Activated T-helper 2 cell treated with anti-CD3 and anti-CD28 coated beads, Interferon-gamma antibody, Interleukin-2, Interleukin-4, amounts not matched to agents 10 μg/mL and 5 μg/mL and 100 μg/mL, durations not matched to agents 14 hours and 24 hours and 36 hours (primary cell): ENCODE measurements around the gene HAPLN3. TPM values are rescaled to one million over a fixed set of nuclear protein-coding genes. Genes with fewer than 3 reads are reported as not detected.
A peak's percentile ranks its signal among the peaks of the same experiment; 100 is the strongest.

Experiments
- DNase-seq: peaks from one replicate; pipeline ENCODE4 v3.0.0; 2021; ENCODE audit warnings: low spot score
- H3K27ac Mint-ChIP-seq: one replicate; pipeline ENCODE4 v1.8.0; 2021; ENCODE audit warnings: mixed read lengths
- H3K27me3 Mint-ChIP-seq: one replicate; pipeline ENCODE4 v1.8.0; 2021; ENCODE audit warnings: low read depth, mixed read lengths
- H3K36me3 Mint-ChIP-seq: one replicate; pipeline ENCODE4 v1.8.0; 2021; ENCODE audit warnings: low read depth, mixed read lengths
- H3K4me1 Mint-ChIP-seq: one replicate; pipeline ENCODE4 v1.8.0; 2021; ENCODE audit warnings: low read depth, mixed read lengths
- H3K4me3 Mint-ChIP-seq: one replicate; pipeline ENCODE4 v1.8.0; 2021; ENCODE audit warnings: low read depth, mild to moderate bottlenecking, moderate library complexity, mixed read lengths
- H3K9me3 Mint-ChIP-seq: one replicate; pipeline ENCODE4 v1.8.0; 2021; ENCODE audit warnings: mixed read lengths
- intact Hi-C: fragments of 100-400 bp; cut with micrococcal nuclease; formaldehyde crosslinking; loops from one replicate; pipeline ENCODE4 v1.15.1; 2023
- total RNA-seq: library from RNA; stranded (reverse); gene quantifications from 2 replicates; pipeline ENCODE4 v1.2.3, GENCODE V29; 2022

The HAPLN3 gene
- total RNA-seq, 1 donor from 2014 or later: 71.4 TPM

DNA sequence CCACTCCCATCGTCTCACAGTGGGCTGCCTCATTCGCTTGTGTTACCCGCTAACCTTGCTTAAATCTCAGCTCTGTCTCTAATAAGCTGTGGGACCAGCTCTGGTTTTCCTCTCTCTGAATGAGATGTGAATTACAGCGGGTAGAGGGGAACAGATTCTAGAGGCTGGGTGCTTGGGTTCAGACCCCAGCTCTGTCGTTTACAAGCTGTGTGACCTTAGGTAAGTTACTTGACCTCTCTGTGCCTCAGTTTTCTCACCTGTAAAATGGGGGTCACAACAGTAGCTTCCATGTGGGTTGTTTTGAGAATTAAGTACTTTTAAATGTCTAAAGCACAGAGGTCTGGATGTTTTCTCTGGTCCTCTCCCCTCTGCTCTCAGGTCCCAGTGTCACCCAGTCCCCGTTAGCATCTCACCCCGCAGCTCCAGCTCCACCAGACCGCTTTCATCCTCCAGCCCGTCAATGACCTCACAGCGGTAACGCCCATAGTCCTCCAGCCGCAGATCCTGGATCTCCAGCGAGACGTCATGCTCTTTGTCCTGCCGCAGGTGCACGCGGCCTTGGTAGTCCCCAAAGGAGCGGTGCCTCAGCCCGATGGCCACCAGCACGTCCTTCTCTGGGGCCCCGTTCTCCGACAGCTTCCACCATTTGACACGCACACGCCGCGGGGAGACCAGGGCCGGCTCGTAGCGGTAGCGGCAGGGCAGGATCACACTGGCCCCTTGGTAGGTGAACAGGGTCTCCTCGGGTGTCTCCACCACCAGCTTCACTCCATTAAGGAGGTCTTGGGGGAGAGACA, 14.2 kb downstream of the HAPLN3 start:
- intact Hi-C loops: no loop called here
- H3K36me3 Mint-ChIP-seq: peaks cover 42% of the 10 kb centered on the region
- H3K27me3 Mint-ChIP-seq: no peaks in the 10 kb centered on the region
- no peaks in the 10 kb centered on the region for H3K4me1 Mint-ChIP-seq
- no peak overlapping the region for H3K4me3 Mint-ChIP-seq
- DNase-seq: no peak
- no peaks in the 10 kb centered on the region for H3K9me3 Mint-ChIP-seq
- H3K27ac Mint-ChIP-seq: no peak overlapping the region

DNA sequence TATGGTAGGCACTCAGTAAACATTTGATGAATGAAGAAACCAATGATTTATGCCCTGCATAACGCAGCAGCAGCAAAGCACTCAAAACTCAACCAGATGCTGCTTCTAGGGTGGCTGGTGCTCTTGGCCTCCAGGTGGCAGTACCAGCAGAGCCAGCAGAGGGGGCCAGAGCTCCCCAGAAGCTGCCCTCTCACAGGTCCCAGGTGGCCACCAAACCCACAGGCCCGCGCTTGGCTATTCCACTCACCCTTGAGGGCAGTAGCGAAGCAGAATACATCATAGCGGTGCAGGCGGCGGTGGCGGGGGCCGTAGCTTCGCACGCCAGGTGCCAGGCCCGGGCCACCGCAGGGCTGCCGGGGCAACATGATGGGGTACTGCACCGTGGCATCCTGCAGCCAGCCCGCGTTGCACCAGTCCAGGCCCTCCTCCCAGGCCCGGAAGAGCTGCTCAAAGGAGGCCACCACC, 16.6 kb downstream of the HAPLN3 start:
- Mint-ChIP-seq H3K9me3 (no peaks in the 10 kb centered on the region), H3K27me3 (no peaks in the 10 kb centered on the region), H3K27ac (no peak overlapping the region), H3K4me1 (no peaks in the 10 kb centered on the region), H3K36me3 (peaks cover 32% of the 10 kb centered on the region), H3K4me3 (no peak overlapping the region)
- DNase-seq: peak; percentile 27
- intact Hi-C loops: no loop called here

DNA sequence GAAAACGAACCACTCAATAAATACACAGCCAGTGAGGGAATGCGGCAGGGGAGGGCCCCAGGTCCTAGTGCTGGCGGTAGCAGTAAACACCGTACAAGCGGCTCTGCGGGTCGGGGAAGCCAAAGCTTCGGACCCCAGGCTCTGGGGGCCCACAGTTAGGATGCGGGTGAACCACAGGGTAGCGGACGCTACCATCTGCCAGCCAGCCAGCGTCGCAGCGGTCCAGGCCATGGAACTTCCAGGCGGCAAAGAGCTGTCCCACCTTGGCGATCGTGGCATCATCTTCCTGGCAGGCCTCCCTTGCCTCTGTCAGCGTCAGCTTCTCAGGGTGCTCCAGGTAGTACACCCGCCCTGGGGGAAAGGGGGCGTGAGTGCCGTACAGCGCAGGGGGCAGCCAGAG, 17.4 kb downstream of the HAPLN3 start:
- Mint-ChIP-seq H3K27ac (no peak overlapping the region), H3K4me3 (no peak overlapping the region), H3K4me1 (no peaks in the 10 kb centered on the region), H3K9me3 (no peaks in the 10 kb centered on the region), H3K36me3 (peaks cover 27% of the 10 kb centered on the region), H3K27me3 (no peaks in the 10 kb centered on the region)
- intact Hi-C loops: no loop called here
- DNase-seq: no peak

DNA sequence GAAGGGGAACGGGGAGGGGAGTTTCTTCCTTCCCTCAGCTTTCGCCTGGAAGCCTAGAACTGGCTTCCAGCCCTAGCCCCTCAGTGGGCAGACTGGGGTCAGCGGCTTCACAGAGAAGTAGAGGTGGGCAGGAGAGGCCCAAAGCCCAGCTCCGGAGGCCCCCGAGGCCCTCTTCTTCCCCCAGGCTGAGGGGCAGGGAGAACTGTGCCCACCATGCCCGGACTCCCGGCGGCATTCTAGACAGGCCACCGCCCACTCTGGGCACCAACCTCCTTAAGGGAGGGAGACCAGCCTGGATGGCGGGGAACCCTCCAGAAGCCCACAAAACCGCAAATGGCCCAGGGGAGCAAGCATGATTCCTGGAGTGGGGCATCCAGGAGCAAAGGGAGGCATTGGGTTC, 17.9 kb downstream of the HAPLN3 start:
- Mint-ChIP-seq H3K27me3 (no peaks in the 10 kb centered on the region), H3K4me1 (no peaks in the 10 kb centered on the region), H3K36me3 (peaks cover 27% of the 10 kb centered on the region), H3K27ac (no peak overlapping the region), H3K9me3 (no peaks in the 10 kb centered on the region), H3K4me3 (no peak overlapping the region)
- DNase-seq: no peak
- intact Hi-C loops: no loop called here

DNA sequence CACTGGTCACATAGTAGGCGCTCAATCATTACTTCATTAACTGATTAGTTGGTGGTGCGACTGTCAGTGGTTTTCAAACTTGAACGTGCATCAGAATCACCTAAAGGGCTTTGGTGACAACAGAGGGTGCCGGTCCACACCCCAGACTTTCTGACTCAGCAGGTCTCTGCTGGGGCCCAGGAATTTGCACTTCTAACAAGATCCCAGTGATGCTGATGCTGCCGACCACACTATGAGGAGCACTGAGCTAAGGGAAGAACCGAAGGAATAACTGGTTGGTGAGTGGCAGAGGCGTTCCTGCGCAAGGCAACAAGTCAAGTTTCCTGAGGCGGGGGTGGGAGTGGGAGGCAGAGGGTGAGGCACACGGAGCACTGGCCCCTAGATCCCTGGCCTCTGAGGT, 18.8 kb downstream of the HAPLN3 start:
- Mint-ChIP-seq H3K27ac (no peak overlapping the region), H3K4me3 (no peak overlapping the region), H3K27me3 (no peaks in the 10 kb centered on the region), H3K4me1 (no peaks in the 10 kb centered on the region), H3K9me3 (no peaks in the 10 kb centered on the region), H3K36me3 (peaks cover 27% of the 10 kb centered on the region)
- no peak for DNase-seq
- intact Hi-C loops: no loop called here

DNA sequence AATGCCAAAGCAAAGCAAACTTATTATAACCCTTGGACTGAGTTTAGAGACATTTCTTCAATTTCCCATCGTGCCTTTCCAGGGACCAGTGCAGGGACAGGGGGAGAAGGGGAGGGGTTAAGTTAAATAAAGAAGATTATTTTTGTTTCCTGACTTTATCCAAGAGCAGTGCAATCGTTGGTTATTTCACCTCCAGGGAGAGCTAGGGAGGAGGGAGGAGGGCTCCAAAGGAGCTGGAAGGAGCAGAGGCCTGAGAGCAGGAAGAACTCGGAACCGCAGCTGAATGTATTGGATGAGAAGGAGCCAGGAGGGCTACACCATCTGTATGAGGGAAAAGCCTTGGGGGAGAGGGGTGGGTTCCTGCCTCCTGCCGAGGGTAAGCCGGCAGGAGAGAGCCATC, 20.7 kb downstream of the HAPLN3 start:
- H3K4me1 Mint-ChIP-seq: no peaks in the 10 kb centered on the region
- no peaks in the 10 kb centered on the region for H3K9me3 Mint-ChIP-seq
- intact Hi-C loops: no loop called here
- H3K4me3 Mint-ChIP-seq: no peak overlapping the region
- no peak overlapping the region for H3K27ac Mint-ChIP-seq
- H3K27me3 Mint-ChIP-seq: no peaks in the 10 kb centered on the region
- H3K36me3 Mint-ChIP-seq: peaks cover 16% of the 10 kb centered on the region
- no peak for DNase-seq

DNA sequence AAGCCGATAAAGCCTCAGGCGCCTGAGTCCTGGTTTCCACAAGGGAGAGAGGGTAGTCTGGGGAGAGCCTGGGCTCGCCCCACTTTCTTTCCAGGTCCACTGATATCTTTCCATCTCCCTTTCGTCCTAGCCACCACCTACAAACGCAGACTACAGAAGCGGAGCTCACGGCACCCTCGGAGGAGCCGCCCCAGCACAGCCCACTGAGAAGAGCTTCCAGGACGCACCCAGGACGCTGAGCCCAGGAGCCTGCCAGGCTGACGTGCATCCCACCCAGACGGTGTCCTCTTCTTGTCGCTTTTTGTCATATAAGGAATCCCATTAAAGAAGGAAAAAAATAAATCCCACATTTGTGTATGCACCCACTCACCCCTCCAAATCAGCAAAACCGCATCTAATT, 21.1 kb downstream of the HAPLN3 start:
- Mint-ChIP-seq H3K4me1 (no peaks in the 10 kb centered on the region), H3K9me3 (no peaks in the 10 kb centered on the region), H3K36me3 (peaks cover 16% of the 10 kb centered on the region), H3K27me3 (no peaks in the 10 kb centered on the region), H3K4me3 (no peak overlapping the region), H3K27ac (no peak overlapping the region)
- no peak for DNase-seq
- intact Hi-C loops: no loop called here

DNA sequence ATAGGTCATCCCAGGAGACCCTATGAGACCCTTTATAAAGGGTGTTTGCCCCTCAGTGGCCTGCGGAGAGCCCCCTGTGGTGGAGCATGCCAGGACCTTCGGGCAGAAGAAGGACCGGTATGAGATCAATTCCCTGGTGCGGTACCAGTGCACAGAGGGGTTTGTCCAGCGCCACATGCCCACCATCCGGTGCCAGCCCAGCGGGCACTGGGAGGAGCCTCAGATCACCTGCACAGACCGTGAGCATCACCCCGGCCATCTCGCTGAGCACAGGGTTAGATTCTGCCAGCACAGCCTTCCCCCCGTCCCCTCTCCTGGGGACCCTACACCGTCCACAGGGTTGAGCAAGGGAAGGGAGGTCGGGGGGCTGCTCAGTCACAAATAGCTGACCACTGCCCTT, 21.6 kb downstream of the HAPLN3 start:
- Mint-ChIP-seq H3K36me3 (peaks cover 16% of the 10 kb centered on the region), H3K4me3 (no peak overlapping the region), H3K27me3 (no peaks in the 10 kb centered on the region), H3K4me1 (no peaks in the 10 kb centered on the region), H3K27ac (no peak overlapping the region), H3K9me3 (no peaks in the 10 kb centered on the region)
- intact Hi-C loops: no loop called here
- DNase-seq: no peak

DNA sequence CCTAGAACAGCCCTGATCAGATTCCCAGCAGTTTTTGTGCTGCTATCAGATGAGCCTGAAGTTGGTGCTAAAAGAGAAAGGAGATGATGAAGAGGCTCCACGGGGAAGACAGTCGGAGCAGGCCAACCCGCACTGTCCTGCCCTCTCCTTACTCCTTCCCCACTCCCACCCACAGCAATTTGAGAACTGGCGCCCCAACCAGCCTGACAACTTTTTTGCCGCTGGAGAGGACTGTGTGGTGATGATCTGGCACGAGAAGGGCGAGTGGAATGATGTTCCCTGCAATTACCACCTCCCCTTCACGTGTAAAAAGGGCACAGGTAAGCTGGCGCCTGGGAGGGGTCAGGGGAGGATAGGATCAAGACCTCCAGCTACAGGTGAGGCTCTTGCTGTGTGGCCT, 22.6 kb downstream of the HAPLN3 start:
- Mint-ChIP-seq H3K9me3 (no peaks in the 10 kb centered on the region), H3K4me1 (no peaks in the 10 kb centered on the region), H3K27ac (no peak overlapping the region), H3K27me3 (no peaks in the 10 kb centered on the region), H3K4me3 (no peak overlapping the region), H3K36me3 (peaks cover 11% of the 10 kb centered on the region)
- intact Hi-C loops: no loop called here
- no peak for DNase-seq

DNA sequence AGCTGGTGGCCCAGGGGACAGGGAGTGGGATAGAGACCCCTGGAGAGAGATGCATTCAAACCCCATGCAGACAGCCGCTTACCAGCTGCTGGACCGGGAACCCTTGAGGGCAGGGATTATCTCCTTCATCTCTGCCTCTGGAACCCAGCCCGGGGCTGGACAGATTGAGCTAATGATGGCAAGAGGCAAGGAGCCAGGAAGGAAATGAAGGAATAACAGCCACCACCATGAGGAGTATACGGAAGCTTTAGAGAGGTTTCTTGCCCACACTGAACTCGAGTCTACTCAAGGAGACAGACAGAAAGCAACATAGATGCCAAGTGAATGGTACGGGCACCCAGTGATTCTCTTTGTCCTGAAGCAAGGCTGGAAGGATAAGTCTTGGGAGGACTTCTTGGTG, 23.2 kb downstream of the HAPLN3 start:
- intact Hi-C loops: no loop called here
- H3K9me3 Mint-ChIP-seq: no peaks in the 10 kb centered on the region
- H3K4me1 Mint-ChIP-seq: no peaks in the 10 kb centered on the region
- H3K4me3 Mint-ChIP-seq: no peak overlapping the region
- DNase-seq: no peak
- peaks cover 10% of the 10 kb centered on the region for H3K36me3 Mint-ChIP-seq
- H3K27me3 Mint-ChIP-seq: no peaks in the 10 kb centered on the region
- no peak overlapping the region for H3K27ac Mint-ChIP-seq

DNA sequence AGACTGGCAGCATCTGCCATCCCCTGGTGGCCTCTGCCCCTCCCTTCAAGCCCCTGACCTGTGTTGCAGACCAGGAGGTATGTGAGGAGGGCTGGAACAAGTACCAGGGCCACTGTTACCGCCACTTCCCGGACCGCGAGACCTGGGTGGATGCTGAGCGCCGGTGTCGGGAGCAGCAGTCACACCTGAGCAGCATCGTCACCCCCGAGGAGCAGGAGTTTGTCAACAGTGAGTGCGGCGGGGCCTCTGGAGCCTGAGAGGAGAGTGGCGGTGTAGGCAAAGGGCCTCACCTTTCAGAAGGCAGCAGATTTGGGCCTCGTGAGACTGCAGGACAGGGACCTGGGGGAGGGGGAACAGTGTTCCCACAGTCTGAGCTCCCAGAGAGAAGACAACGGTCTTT, 24.0 kb downstream of the HAPLN3 start:
- peaks cover 2% of the 10 kb centered on the region for H3K36me3 Mint-ChIP-seq
- H3K9me3 Mint-ChIP-seq: no peaks in the 10 kb centered on the region
- H3K4me3 Mint-ChIP-seq: no peak overlapping the region
- intact Hi-C loops: no loop called here
- no peak overlapping the region for H3K27ac Mint-ChIP-seq
- DNase-seq: no peak
- no peaks in the 10 kb centered on the region for H3K4me1 Mint-ChIP-seq
- no peaks in the 10 kb centered on the region for H3K27me3 Mint-ChIP-seq

DNA sequence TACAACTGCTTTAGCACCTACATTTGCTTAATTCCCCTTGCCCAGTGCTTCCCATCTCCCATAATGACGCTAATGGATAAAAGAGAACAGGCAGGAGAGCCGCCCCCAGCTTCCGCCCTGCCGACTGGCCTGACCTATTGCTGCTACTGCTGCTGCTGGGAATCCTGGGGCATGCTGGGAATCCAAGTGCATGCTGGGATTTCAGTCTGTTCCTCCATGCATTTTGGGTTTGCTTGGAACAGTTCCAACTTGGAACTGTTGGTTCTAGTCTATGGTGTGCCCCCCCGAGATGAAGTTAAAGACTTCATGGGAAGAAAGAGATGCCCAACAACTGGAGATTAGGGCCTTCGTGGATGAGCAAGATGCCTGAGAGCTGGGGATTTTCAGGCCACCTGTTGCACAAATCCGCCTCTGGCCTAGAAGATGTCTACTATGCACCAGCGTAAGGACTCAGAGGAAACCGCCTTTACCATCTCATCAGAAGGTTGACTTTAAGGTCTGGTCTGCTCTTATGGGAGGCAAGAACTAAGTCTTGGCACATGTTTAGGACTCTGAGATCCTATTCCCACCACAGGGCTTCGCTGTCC, 29.0 kb downstream of the HAPLN3 start:
- Mint-ChIP-seq H3K36me3 (no peaks in the 10 kb centered on the region), H3K27ac (no peak overlapping the region), H3K4me3 (no peak overlapping the region), H3K27me3 (no peaks in the 10 kb centered on the region), H3K4me1 (no peaks in the 10 kb centered on the region), H3K9me3 (no peaks in the 10 kb centered on the region)
- no peak for DNase-seq
- intact Hi-C loops: no loop called here

DNA sequence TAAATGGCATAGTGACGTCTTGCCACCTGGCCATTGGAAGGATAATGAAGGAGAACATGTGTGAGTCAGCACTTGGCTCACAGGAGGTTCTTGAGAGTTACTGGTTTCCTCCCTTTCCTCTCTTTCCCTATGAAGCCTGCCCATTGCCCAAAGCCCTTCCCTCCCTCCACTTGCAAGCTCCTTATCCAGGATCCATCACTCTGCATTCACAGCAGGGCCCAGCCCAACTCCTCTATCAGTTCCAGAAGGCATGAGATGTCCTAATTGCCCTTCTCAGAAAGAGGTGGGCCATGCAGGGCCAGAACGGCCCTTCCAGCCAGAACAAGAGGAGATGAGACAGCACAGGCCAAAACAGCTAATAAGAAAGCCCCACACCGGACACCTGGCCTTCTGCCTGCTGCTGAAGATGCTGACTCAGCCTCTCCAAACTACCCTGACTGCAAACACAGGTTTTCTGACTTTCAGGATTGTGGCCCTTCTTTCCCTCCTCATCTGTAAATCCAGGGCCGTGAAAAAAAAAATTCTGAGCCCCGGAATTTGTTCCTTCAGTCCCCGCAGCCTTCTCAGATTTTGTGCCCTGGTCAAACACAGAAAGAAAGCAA, 29.7 kb downstream of the HAPLN3 start:
- no peaks in the 10 kb centered on the region for H3K27me3 Mint-ChIP-seq
- no peaks in the 10 kb centered on the region for H3K9me3 Mint-ChIP-seq
- H3K4me1 Mint-ChIP-seq: no peaks in the 10 kb centered on the region
- H3K36me3 Mint-ChIP-seq: no peaks in the 10 kb centered on the region
- H3K4me3 Mint-ChIP-seq: no peak overlapping the region
- intact Hi-C loops: no loop called here
- no peak overlapping the region for H3K27ac Mint-ChIP-seq
- DNase-seq: no peak
